Measurements from ENCODE around the gene CYP4F22. TPM values are rescaled to one million over a fixed set of nuclear protein-coding genes. Genes with fewer than 3 reads are reported as not detected.
"Not testable (repeated sequence)": the region's sequence is repeated elsewhere in the genome, so short reads cannot be mapped to it uniquely, and the experiment has no call there.

The CYP4F22 gene
- total RNA-seq, 1 donor from 2014 or later: not detected

DNA sequence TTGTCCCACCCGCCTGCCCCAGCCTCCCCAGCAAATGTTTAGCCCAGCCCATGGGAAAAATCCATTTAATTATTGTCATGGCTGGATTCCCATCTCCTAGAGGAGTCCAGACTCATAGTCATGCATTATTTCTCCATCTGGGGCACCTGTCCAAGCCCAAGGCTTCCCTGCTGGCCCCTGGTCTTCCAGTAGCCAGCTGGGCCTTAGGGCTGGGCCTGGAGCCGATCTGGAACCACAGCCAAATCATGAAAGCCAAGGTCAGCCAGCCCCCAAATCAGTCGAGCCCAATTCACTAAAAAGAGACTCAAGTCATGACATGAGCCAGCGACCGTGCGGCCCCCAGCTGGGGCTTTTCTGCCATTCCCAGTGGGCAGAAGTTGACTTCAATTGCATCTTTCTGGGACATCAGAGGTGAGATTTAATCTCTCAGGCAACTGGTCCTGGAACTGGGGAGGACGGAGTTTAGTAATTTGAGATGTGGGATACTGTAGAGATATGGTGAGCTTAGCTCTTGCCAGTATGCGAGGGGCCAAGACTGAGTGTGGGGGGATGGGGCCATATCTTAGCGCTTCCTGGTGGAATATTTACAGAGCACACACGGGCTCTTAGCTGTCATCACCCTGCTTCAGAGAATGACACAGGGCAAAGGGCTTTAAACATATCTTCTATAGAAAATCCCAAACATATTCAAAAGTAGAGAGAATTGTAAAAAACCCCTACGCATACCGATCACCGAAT lies 19.7 kb upstream of the CYP4F22 start:
- DNase-seq (ENCODE audit: low spot score): no peak

DNA sequence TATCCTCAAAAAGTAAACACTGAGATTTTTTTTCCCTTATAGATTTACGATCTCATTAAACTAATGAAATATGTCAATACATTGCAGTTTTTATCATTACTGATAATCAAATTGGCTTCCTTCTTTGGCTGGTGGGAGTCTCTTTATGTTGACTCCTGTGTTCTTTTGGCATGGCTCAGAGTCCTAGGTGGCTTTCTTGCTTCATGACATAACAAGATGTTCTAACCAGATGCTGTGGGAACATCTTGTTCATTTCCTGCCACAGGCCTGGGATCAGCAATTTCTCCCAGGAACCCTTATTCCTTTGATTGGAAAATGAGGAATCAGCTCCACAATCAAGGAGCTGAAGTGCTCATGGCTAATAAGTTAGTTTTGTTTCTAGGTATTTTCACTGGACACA lies 13.2 kb upstream of the CYP4F22 start:
- DNase-seq (ENCODE audit: low spot score): no peak

DNA sequence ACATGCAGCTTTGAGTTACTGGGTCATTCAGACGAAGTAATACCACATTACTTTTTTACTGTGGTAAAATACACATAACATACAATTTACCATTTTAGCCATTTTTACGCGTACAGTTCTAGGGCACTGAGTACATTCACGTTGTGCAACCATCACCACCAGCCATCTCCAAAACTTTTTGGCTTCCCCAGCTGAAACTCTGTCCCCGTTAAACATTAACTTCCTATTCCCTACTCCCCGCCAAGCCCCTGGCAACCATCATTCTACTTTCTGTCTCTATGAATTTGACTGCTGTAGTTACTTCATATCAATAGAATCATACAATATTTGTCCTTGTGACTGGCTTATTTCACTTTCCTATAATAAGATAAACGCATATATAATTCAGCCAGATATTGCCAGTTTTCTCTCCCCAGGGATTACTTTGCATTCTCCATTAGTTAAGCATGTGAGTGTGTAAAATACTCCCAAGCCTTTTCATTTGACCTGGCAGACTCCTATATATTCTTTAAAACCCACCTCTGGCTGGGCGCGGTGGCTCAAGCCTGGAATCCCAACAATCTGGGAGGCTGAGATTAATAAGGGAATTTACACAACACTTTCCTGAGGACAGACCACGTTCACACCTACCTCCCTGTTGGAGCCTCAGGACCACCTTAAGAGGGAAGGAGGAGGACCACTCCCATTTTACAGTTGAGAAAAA lies 10.0 kb upstream of the CYP4F22 start:
- DNase-seq (ENCODE audit: low spot score): no peak

DNA sequence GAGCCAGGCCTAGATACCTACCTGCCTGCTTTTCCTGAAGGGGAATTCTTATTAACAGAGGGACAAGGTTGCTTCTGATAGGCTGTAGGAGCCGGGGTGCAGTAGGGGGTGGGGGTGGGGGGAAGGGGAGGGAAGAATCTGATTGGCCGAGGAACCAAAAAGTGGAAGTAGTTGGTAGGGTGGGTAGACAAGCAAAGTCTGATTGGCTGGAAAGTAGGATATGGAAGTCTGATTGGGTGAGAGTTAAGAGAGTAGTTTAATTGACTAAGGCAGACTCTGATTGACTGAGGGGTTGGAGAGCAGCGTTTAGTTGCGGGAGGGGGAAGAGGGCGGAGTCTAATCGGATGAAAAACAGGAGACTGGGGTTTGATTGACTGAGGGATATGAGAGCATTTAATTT lies 9.4 kb upstream of the CYP4F22 start:
- DNase-seq (ENCODE audit: low spot score): no peak

DNA sequence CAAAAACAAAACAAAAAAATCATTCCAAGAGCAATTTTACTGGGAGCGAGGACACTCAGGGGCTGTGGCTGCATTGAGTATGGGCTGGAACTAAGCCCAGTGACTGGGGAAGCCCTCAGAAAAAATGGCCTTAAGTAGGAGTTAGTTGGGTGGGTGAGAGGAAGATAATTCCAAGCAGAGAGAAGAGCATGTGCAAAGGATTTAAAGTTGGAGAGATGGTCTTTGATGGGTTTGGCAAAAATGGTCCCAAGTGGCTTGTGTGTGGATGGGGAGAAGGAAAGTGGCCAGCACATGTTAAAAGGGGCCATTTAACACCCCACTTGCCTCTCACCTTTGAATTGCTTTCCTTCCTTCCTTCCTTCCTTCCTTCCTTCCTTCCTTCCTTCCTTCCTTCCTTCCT lies 6.7 kb upstream of the CYP4F22 start:
- DNase-seq (ENCODE audit: low spot score): no peak

DNA sequence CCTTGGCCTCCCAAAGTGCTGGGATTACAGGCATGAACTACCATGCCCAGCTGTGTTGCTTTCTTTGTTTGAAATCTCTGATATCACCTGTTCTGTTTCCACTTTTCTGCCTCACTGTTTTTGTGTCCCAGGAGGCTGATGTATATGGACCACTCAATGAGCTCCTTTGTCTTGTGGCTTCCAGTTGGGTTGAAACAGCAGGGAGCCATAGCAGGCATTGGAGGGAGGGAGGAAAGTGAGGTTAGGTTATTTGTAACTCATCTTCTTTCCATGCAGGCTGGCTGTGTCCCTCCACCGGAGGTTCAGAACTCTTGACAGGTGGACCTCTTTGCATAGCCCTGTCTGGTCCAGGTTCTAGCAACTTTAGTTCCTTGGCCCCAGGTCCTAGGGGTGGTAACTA lies 6.1 kb upstream of the CYP4F22 start:
- DNase-seq (ENCODE audit: low spot score): no peak

DNA sequence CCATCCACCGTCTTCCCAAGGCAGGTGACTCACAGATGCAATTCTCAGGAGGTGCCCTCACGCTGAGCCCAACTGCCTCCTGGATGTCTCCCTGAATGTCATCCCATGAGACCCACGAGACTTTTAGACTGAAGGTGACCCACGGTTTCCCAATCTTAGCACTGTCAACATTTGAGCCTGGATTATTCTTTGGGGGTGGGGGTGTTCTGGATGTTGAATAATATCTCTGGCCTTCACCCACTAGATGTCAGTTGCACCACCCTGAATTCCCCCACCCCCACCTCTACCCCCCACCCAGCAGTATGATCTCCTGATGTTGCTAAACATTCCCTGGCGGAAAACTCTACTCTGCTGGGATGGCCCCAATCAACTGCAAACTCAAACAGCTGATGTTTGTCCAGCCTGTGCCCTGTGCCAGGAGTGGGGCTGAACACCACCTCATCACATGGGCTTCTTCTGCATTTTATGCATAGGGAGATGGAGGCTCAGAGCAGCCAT lies 2.2 kb upstream of the CYP4F22 start:
- DNase-seq (ENCODE audit: low spot score): no peak

DNA sequence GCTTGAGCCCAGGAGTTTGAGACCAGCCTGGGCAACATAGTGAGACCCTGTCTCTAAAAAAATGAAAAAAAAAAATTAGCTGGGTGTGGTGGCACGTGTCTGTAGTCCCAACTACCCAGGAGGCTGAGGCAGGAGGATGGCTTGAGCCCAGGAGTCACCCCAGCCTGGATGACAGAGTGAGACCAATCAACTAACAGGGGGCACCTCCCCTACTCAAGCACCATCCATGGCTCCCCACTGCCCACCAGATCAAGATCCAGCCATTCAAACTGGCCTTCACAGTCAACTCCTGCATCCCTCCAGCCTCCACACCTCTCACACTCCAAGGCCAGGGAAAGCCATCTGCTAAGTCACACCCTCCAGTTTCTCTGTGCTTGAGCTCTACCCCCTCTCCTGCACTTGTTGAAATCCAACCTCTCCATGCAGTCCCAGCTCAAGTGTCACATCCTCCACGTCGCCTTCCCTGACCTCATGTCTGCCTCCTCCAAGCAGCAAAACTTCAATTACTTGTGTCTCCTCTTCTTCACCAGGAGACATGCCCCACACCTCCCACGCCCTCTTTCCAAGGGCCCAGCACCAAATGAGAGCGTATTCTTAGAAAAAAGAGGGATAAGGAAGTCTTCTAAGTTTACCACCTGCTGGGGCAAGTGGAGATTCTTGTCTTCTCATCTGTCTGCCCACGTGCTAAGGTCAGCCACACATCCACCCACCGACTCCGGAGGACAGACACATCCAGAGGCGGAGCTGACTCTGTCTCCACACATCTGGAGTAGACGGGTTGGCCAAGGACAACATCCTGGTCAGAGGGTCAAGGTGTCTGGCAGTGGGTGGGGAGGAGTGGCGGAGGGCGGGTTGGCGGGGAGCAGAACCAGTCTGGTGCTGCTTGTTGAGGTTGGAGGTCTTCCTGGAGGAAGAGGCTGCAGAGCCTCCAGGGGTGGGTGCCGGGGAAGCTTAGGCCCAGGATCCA lies 974 bp upstream of the CYP4F22 start:
- no peak for DNase-seq (ENCODE audit: low spot score)

DNA sequence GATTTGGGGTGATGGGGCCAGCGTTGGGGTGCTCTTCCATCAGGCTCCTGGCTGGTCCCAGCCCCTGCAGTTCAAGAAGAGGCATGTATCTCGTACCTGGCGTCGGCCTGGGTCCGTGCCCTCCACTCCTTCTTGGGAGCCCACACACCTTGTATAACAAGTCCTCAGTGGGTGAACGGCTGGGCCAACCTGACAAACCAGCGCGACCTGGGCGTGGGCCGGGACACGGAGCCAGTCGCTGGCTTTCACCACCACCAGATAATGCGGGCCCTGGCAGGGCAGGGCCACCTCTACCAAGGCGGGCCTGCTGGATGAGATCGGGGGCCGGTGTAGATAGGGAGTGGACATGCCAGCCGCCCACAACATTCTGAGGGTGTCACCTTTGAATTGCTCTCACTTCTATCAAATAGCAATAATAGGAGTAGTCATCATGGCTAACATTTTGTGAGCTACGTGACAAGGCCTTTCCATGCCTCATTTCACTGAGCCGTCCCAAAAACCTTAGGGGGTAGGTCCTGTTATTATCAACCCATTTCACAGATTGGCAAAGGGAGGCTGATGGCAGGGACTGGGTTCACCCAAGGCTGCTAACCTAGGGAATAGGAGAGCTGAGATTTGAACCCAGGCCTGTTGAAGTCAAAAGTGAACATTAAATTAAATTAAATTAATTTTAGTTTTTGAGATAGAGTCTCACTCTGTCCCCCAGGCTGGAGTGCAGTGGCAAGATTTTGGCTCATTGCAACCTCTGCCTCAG lies 3.5 kb downstream of the CYP4F22 start:
- DNase-seq (ENCODE audit: low spot score): no peak

DNA sequence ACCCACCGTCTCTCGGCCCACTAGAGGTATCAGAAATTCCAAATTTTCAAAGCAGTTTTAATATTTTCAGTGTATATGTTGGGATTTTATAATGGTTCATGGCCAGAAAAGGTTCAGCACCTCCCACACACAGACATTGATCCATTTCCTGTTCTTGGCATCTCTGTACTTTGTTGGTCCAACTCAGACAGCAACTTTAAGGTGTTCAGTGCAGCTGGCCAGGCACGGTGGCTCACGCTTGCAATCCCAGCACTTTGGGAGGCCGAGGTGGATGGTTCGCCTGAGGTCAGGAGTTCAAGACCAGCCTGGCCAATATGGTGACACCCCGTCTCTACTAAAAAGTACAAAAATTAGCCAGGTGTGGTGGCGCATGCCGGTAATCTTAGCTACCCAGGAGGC lies 6.9 kb downstream of the CYP4F22 start:
- not testable (repeated sequence) for DNase-seq (ENCODE audit: low spot score)

DNA sequence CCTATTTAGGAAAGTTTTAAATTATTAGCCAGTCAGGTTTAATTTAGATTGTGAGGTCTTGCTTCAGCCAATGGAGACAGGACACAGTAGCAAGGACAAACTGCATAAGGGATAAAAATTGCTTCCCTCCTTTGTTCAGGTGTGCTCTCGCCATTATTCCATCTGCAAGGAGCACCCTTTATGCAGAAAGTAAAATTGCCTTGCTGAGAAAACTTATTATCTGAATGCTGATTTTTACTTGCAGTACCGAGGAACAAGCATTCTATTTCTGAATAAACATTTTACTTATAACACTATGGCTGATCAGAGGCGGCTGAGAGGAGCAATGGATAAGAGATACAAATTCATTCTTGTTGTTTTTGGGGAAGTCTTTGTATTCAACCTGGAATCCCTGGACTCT lies 8.0 kb downstream of the CYP4F22 start:
- DNase-seq (ENCODE audit: low spot score): no peak

DNA sequence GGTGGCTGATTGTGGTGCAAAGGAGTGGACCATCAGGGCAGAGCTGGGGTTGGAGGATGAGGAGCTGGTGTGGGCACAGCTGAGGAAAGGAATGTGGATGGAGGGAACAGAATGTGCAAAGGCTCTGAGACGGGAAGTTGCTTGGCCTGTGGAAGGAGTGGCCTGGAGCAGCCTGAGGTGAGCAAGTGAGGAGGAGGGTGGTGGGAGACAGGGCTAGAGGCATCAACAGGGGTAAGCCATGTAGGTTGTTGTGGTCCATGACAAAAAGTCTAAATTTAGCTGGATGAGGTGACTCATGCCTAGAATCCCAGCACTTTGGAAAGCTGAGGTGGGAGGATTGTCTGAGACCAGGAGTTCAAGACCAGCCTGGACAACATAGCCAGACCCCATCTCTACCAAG lies 9.5 kb downstream of the CYP4F22 start:
- no peak for DNase-seq (ENCODE audit: low spot score)

DNA sequence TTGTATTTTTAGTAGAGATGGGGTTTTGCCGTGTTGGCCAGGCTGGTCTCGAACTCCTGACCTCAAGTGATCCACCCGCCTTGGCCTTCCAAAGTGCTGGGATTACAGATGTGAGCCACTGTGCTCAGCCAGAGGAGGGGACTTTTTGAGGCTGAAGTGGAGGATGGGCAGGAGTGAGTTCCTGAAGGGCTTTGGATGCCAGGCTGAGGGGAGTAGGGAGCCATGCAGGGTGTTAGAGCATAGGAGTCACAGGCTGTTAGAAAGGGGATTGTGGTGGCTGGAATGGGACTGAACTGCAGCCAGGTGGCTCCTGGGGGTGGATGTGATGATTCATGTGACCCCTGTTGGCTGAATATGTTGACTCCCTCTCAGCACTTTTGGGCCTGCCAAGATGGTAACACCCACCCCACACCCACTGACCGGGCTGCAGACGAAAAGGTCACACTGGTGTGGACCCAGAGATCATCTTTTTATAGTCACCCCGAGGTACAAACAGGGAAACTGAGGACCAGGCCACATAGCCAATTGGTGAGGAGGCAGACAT lies 11.2 kb downstream of the CYP4F22 start:
- DNase-seq (ENCODE audit: low spot score): no peak

DNA sequence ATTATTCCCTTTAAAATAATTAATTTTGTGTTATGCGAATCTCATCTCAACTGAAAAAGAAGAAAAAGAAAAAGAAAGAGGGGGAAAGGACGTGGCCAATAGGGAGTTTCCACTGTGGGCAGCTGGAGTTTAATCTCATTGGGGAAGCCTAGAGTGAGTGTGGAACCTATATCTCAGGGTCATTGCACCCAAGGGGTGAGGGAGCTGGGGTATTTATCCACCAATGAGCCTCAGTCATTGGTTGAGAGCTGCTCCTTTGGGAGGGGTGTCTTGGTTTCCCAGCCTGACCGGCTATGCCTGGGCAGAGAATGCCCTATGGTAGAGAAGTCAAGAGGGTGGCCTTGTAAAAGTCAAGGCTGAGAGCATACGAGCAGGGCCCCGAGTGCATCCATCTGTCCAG lies 16.5 kb downstream of the CYP4F22 start:
- no peak for DNase-seq (ENCODE audit: low spot score)

DNA sequence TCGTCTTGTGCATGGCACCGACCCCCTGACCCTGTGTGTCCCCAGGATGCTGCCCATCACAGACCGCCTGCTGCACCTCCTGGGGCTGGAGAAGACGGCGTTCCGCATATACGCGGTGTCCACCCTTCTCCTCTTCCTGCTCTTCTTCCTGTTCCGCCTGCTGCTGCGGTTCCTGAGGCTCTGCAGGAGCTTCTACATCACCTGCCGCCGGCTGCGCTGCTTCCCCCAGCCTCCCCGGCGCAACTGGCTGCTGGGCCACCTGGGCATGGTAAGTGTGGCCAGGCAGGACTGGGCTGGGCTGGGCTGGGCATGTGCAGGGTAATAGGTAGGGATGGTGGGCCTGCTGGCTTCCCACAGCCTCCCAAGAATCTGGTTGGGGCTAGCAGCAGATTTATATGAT lies 17.0 kb downstream of the CYP4F22 start:
- no peak for DNase-seq (ENCODE audit: low spot score)

DNA sequence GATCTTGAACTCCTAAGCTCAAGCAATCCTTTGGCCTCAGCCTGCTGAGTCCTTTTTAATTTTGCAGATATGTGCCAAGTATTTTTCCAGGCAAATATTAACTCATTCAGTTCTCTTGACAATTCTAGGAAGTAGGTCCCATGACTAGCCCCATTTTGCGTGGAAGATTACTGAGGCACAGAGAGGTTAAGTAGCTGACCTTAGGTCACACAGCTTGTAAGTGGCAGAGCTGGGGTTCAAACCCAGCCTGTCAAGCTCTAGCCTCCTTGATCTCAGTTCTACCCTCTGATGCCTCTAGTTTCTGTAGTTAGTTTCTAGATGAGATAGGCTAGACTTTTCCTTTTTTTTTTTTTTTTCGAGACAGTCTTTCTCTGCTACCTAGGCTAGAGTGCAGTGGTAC lies 18.1 kb downstream of the CYP4F22 start:
- no peak for DNase-seq (ENCODE audit: low spot score)

DNA sequence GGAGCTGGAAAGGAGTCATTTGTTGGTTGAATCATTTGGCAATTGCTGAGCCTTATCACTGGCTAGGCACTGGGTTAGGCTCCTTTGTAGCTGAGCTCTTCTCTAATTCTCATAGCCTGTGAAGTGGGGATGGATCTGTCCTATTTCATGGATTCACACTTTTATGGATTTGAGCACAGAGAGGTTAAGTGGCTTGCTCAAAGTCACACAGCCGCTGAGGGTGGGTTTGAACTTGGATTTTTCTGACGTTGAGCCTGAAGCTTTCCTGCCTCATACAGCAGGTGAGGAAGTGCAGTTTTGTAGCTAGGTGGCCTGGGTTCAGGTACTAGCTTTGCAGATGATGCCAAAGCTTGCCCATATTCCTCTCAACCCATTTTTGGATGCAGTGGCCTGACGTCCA lies 19.4 kb downstream of the CYP4F22 start:
- DNase-seq (ENCODE audit: low spot score): no peak

DNA sequence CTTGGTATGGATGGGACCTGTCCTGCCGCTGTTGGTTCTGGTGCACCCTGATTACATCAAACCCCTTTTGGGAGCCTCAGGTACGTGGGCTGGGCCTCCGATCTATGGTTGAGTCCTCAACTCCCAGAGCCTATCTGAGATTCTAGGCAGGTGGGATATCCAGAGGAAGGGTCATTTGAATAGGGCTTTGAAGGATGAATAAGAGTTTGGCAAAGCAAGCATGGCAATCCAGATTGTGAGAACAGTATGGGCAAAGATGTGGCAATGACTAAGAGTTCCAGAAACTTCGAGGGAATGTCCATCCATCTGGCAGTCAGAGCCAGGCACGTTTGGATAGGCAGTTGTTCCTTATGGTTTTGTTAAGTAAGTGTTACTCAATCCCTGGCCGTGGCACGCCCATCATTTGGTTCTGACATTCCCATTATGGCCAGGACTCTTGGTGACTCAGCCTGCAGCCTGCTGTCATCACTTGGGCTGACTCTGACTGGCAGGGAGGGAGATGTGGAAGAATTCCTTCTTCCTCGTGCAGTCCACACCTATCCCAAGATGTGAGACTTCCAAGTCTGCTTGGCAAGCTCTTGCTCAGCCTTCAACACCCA lies 21.5 kb downstream of the CYP4F22 start:
- no peak for DNase-seq (ENCODE audit: low spot score)

DNA sequence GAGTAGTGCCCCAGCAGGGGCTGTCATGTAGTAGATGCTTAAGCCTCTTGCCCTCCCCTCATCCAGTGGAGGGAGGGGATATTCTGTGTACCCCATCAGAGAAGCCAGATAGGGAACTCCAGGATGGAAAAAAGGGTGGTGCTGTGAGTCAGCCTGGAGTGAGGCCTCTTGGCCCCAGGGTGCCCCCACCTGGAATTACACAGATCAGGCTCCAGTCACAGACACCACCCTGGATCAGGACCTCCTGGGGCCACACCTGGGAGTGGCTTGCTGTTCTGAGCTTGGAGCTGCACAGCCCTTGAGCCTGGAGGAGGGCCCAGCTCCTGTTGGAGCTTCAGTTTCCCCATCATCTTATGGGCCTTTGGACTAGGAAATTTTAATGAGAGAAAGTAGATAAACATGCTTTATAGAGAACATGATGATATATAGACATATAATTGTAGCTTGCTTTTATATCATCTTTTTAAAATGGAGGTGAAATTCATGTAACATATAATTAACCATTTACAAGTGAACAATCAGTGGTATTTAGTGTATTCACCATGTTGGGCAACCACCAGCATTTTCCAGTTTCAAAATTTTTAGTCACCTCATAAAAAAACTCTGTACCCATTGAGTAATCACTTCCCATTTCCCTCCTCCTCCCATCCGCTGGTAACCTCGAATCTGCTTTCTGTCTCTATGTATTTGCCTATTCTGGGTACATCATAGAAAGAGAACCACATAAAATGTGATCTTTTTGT lies 24.6 kb downstream of the CYP4F22 start:
- DNase-seq (ENCODE audit: low spot score): peak; percentile 2

DNA sequence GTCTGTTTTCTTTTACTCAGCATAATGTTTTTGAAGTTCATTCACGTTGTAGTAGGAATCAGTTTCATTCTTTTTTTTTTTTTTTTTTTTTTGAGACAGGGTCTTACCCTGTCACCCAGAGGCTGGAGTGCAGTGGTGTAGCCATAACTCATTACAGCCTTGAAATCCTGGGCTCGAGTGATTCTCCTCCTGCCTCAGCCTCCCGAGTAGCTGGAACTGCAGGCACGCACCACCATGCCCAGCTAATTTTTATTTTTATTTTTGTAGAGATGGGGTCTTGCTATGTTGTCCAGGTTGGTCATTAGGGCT lies 25.2 kb downstream of the CYP4F22 start:
- DNase-seq (ENCODE audit: low spot score): not testable (repeated sequence)

Measured in umbilical cord (tissue), 2 donors.